ENCODE results near the gene THSD7A. TPM values are rescaled to one million over a fixed set of nuclear protein-coding genes. Genes with fewer than 3 reads are reported as not detected.

Gene THSD7A
- total RNA-seq, 1 donor from 2014 or later, result 10.1 TPM

DNA sequence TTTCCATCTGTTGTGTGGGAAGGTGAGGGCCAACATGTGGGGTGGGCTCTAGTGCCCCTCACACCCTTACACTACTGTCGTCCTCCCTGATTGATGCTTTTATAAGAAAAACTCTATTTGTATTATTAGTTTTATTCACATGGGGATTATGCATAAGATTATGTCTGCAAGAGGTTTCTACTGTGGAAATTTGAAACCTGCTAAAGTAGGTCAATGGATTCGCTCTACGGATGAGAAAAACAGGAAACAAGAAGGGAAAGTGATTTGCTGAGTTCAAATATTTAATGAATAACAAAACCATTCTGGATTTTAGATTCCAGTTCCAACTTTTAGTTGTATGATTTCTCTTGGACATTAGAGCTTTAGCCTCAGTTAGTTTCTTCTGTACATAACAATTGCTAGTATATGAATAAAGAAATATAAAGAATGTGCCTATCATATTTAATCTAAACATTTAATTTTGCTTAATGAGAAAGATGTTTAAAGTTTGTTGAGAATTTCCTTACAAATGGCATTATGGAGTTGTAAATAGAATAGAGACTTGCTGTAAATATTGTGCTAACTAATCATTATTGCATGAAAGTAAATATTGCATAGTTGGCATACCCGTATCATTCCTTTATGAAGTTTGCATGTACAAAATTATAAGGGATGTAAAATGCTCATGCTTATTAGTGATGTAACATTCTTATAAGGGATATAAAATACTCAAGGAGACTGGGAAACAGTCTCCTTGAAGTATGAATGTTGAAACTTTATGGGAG is 193.8 kb downstream of the THSD7A start:
- H3K9me3 ChIP-seq, result no peaks in the 10 kb centered on the region
- no peaks in the 10 kb centered on the region for H3K27me3 ChIP-seq
- no peaks in the 10 kb centered on the region for H3K36me3 ChIP-seq
- intact Hi-C loops (cut with DNase I), result no loop called here
- H3K4me1 ChIP-seq, result no peaks in the 10 kb centered on the region
- H3K27ac ChIP-seq, result no peak overlapping the region
- no peak for TF ChIP-seq CTCF (IDR thresholded peaks at IDR 0.05)
- no peak overlapping the region for H3K4me3 ChIP-seq
- DNase-seq (ENCODE audit: low spot score in 2 of 2), result no peak

DNA sequence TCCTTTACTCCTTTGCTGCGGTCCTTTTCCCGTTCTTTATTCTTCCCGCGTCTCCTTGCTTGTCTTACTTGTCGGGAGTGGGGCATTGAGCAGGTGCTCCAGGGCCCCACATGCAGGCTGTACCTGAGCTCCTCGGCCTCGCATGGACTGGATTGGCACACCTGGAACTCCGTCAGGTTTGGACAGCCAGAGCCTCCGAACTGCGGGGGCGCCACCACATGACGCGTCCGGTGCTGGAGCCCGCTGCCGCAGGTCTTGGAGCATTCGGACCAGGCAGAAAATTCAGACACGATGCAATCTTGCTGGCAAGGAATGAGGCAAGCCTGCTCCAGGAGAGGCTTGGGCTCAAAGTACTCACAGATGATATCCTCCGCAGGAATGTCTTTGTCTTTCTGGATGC is 195.7 kb downstream of the THSD7A start:
- Histone ChIP-seq H3K27ac (no peak overlapping the region), H3K9me3 (no peaks in the 10 kb centered on the region), H3K36me3 (no peaks in the 10 kb centered on the region), H3K27me3 (no peaks in the 10 kb centered on the region), H3K4me3 (no peak overlapping the region), H3K4me1 (no peaks in the 10 kb centered on the region)
- no peak for TF ChIP-seq CTCF (IDR thresholded peaks at IDR 0.05)
- intact Hi-C loops (cut with DNase I), result no loop called here
- DNase-seq (ENCODE audit: low spot score in 2 of 2), result no peak

GRCh38 chr7:11633310-11633709 is 198.7 kb downstream of the THSD7A start:
- intact Hi-C loops (cut with DNase I), result no loop called here

GRCh38 chr7:11630355-11630754 is 201.6 kb downstream of the THSD7A start:
- Histone ChIP-seq H3K36me3 (no peaks in the 10 kb centered on the region), H3K4me3 (no peak overlapping the region), H3K9me3 (no peaks in the 10 kb centered on the region), H3K4me1 (no peaks in the 10 kb centered on the region), H3K27me3 (no peaks in the 10 kb centered on the region), H3K27ac (no peak overlapping the region)
- intact Hi-C loops (cut with DNase I), result no loop called here
- no peak for DNase-seq (ENCODE audit: low spot score in 2 of 2)
- TF ChIP-seq CTCF (IDR thresholded peaks at IDR 0.05), result no peak

More at GRCh38 chr7:11633310-11633709, 198.7 kb downstream of the THSD7A start:
- Histone ChIP-seq H3K27ac (no peak overlapping the region), H3K4me1 (no peaks in the 10 kb centered on the region), H3K9me3 (no peaks in the 10 kb centered on the region), H3K27me3 (no peaks in the 10 kb centered on the region), H3K36me3 (no peaks in the 10 kb centered on the region), H3K4me3 (no peak overlapping the region)
- DNase-seq (ENCODE audit: low spot score in 2 of 2), result no peak
- TF ChIP-seq CTCF (IDR thresholded peaks at IDR 0.05), result no peak

DNA sequence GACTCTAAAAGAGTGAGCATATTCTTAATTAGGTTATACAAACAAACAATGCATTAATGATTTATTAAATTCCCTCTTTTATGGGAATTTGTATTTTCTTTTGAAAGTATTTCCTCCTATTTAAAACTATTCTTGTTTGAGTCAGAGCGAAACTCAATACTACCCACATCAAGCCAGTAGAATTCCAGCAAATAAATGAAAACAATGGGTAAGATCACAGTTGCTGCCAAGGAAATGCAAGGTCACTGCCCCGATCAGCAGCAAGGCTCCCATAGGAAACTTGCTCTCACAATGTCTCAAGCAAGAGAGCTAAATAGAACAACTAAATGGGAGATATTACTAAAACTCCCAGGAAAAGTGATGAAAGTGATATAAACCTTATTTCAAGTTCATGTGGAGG is 206.3 kb downstream of the THSD7A start:
- Histone ChIP-seq H3K4me1 (no peaks in the 10 kb centered on the region), H3K27ac (no peak overlapping the region), H3K4me3 (no peak overlapping the region), H3K27me3 (no peaks in the 10 kb centered on the region), H3K9me3 (no peaks in the 10 kb centered on the region), H3K36me3 (no peaks in the 10 kb centered on the region)
- no peak for DNase-seq (ENCODE audit: low spot score in 2 of 2)
- TF ChIP-seq CTCF (IDR thresholded peaks at IDR 0.05), result no peak
- intact Hi-C loops (cut with DNase I), result no loop called here
